ENCODE measurements around the gene PIGU.

The PIGU gene

GRCh38 chr20:34654207-34654744, 22.6 kb downstream of the PIGU start:
- ChIA-PET CTCF (interaction anchor here (0.6 kb wide), 2 partner anchors 193 to 562 kb away, joined by 3 to 4 read pairs; no protein-coding TSS in a partner anchor), POLR2A (no interaction called here)
- no peak overlapping the region for H3K27ac ChIP-seq (ENCODE audit: extremely low read depth, low read depth, low read length)
- TF ChIP-seq SALL2 (tag by site-specific recombination; IDR thresholded peaks at IDR 0.05; ENCODE audit: borderline replicate concordance), result no peak
- no peak for TF ChIP-seq HOXD13 (CRISPR knock-in tag; IDR thresholded peaks at IDR 0.05; ENCODE audit: borderline replicate concordance)
- no peak for TF ChIP-seq HOXC10 (CRISPR knock-in tag; IDR thresholded peaks at IDR 0.05)
- no peak for TF ChIP-seq ZNF23 (tag by site-specific recombination; IDR thresholded peaks at IDR 0.05; ENCODE audit: borderline replicate concordance)
- no peak for TF ChIP-seq ZBTB7A (tag by site-specific recombination; IDR thresholded peaks at IDR 0.05; ENCODE audit: low read depth)
- TF ChIP-seq ZNF239 (tag by site-specific recombination; IDR thresholded peaks at IDR 0.05), result no peak
- TF ChIP-seq KLF7 (tag by site-specific recombination; IDR thresholded peaks at IDR 0.05; ENCODE audit: borderline replicate concordance), result no peak
- no peak for TF ChIP-seq ZNF837 (tag by site-specific recombination; IDR thresholded peaks at IDR 0.05)
- no peak for TF ChIP-seq ZNF629 (tag by site-specific recombination; IDR thresholded peaks at IDR 0.05)
- TF ChIP-seq GLIS2 (tag by site-specific recombination; IDR thresholded peaks at IDR 0.05), result no peak
- TF ChIP-seq BCL11B (tag by site-specific recombination; IDR thresholded peaks at IDR 0.05; ENCODE audit: low read depth), result no peak
- TF ChIP-seq SCRT2 (tag by site-specific recombination; IDR thresholded peaks at IDR 0.05), result no peak
- no peaks in the 10 kb centered on the region for H3K9me3 ChIP-seq (ENCODE audit: control insufficient read depth, insufficient read depth, low read depth, low read length)
- H3K4me3 ChIP-seq (ENCODE audit: low read depth, low read length), result no peak overlapping the region
- H3K4me1 ChIP-seq (ENCODE audit: control insufficient read depth, insufficient read depth, low read length), result no peaks in the 10 kb centered on the region
- peaks cover 3 to 5% of the 10 kb centered on the region in 2 experiments; a peak in 2 of 3 replicates for H3K36me3 ChIP-seq (ENCODE audit: control insufficient read depth in 2 of 2, insufficient read depth in 1 of 2, low read length in 2 of 2)

DNA sequence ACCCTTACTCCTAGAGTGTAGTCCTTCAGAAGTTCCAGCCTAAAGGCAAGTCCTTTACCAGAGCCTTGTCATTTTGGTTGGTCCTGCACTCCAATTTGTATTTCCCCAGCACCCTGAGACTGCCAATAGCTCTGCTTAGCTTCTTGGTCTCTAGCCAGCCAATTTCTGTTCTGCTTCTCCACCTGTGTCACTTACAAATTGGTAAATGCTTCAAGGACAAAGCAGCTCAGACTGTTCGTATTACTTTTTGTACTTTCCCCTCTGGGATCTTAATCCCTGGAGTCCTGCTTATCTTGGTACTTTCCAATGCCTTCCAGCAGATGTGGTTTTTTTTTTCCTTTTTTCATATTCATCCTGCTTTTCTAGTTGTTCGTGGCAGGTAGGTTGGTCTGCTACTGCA, 25.7 kb downstream of the PIGU start:
- CTCF ChIA-PET, result interaction anchor here (0.5 kb wide), 1 partner anchor 344 kb away, joined by 3 read pairs; no protein-coding TSS in a partner anchor

More for the DNA sequence above, 25.7 kb downstream of the PIGU start:
- no peak overlapping the region for H3K4me3 ChIP-seq (ENCODE audit: low read depth, low read length)
- TF ChIP-seq ZFP3 (tag by site-specific recombination; IDR thresholded peaks at IDR 0.05; ENCODE audit: low read depth) (no peak), ZNF148 (tag by site-specific recombination; IDR thresholded peaks at IDR 0.05; ENCODE audit: borderline replicate concordance) (no peak), SP3 (tag by site-specific recombination; IDR thresholded peaks at IDR 0.05) (no peak), ZEB2 (tag by site-specific recombination; IDR thresholded peaks at IDR 0.05) (no peak), FEZF1 (tag by site-specific recombination; IDR thresholded peaks at IDR 0.05) (no peak), ZNF624 (tag by site-specific recombination; IDR thresholded peaks at IDR 0.05) (no peak)
- TF ChIP-seq, protein P1, sequence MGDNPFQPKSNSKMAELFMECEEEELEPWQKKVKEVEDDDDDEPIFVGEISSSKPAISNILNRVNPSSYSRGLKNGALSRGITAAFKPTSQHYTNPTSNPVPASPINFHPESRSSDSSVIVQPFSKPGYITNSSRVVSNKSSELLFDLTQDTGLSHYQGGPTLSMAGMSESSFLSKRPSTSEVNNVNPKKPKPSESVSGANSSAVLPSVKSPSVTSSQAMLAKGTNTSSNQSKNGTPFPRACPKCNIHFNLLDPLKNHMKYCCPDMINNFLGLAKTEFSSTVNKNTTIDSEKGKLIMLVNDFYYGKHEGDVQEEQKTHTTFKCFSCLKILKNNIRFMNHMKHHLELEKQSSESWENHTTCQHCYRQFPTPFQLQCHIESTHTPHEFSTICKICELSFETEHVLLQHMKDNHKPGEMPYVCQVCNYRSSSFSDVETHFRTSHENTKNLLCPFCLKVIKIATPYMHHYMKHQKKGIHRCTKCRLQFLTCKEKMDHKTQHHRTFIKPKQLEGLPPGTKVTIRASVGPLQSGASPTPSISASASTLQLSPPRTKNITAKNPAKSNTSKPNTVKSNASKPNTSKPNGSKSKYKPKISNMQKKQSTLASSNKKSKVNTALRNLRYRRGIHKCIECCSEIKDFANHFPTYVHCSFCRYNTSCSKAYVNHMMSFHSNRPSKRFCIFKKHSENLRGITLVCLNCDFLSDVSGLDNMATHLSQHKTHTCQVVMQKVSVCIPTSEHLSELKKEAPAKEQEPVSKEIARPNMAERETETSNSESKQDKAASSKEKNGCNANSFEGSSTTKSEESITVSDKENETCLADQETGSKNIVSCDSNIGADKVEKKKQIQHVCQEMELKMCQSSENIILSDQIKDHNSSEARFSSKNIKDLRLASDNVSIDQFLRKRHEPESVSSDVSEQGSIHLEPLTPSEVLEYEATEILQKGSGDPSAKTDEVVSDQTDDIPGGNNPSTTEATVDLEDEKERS (tag by site-specific recombination; IDR thresholded peaks at IDR 0.05), result no peak
- TF ChIP-seq, protein P2, sequence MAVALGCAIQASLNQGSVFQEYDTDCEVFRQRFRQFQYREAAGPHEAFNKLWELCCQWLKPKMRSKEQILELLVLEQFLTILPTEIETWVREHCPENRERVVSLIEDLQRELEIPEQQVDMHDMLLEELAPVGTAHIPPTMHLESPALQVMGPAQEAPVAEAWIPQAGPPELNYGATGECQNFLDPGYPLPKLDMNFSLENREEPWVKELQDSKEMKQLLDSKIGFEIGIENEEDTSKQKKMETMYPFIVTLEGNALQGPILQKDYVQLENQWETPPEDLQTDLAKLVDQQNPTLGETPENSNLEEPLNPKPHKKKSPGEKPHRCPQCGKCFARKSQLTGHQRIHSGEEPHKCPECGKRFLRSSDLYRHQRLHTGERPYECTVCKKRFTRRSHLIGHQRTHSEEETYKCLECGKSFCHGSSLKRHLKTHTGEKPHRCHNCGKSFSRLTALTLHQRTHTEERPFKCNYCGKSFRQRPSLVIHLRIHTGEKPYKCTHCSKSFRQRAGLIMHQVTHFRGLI (tag by site-specific recombination; IDR thresholded peaks at IDR 0.05), result no peak
- no peaks in the 10 kb centered on the region for H3K9me3 ChIP-seq (ENCODE audit: control insufficient read depth, insufficient read depth, low read depth, low read length)
- POLR2A ChIA-PET, result interaction anchor here (1.2 kb wide), 1 partner anchor 11 kb away, joined by 3 read pairs; no protein-coding TSS in a partner anchor
- H3K27ac ChIP-seq (ENCODE audit: extremely low read depth, low read depth, low read length), result no peak overlapping the region
- peaks cover 3 to 5% of the 10 kb centered on the region in 2 experiments; a peak in 2 of 3 replicates for H3K36me3 ChIP-seq (ENCODE audit: control insufficient read depth in 2 of 2, insufficient read depth in 1 of 2, low read length in 2 of 2)
- H3K4me1 ChIP-seq (ENCODE audit: control insufficient read depth, insufficient read depth, low read length), result no peaks in the 10 kb centered on the region

All from HEK293 (cell line).